K562 (cell line): ENCODE measurements around the gene TMEM88. TPM values are rescaled to one million over a fixed set of nuclear protein-coding genes. Genes with fewer than 3 reads are reported as not detected.

Experiments used
- ATAC-seq: fragments of 200-7000 bp; cut with Tn5 transposase; 3 replicates; pipeline ENCODE4 v1.9.1; 2020; ENCODE audit warnings: moderate library complexity
- BruUV-seq: library from RNA; stranded (reverse); fragments of 400-500 nt; replicated peaks from 2 replicates; lab custom pipeline; 2021; lab: Mats Ljungman, UMichigan
- CTCF ChIA-PET: fragments of 300-600 bp; formaldehyde crosslinking; extraction: SDS; loops from one replicate; lab custom pipeline; 2021; ENCODE audit warnings: low intra/inter-chr PET ratio; lab: Yijun Ruan, JAX
- POLR2A ChIA-PET: fragments of 300-600, 350-650 bp; sonication (Branson Sonifier 250); formaldehyde crosslinking; extraction: SDS; loops from one replicate; lab custom pipeline; 2021; ENCODE audit warnings: antibody characterized with exemption, inconsistent platforms; lab: Yijun Ruan, JAX
- DNase-seq, 4 experiments: peaks; one replicate each; pipeline versions ENCODE4 v3.0.0 to v3.0.0-alpha.2; 2011 to 2018; ENCODE audit warnings: low spot score in 3 of 4, mixed read lengths in 3 of 4; ENCODE audit errors: extremely low read depth in 1 of 4
- FAIRE-seq: peaks from 2 replicates; lab custom pipeline; 2011; peaks lifted over from hg19 to GRCh38; lab: Jason Lieb, UNC
- H2AFZ ChIP-seq: 2 replicates; pipeline ENCODE4 v1.6.0; 2011; ENCODE audit warnings: low read depth, low read length, control low read depth, inconsistent platforms
- H3K27ac ChIP-seq: fragments of 200-600 bp; 3 replicates; pipeline ENCODE4 v1.8.0; 2011; ENCODE audit warnings: low read depth, mild to moderate bottlenecking, control low read depth, inconsistent platforms, low read length, moderate library complexity, mixed read lengths; ENCODE audit errors: extremely low read depth
- H3K27me3 ChIP-seq, 2 experiments: fragments of 300-600 bp in 1 of 2; 2 replicates in 1 of 2; 3 replicates in 1 of 2; pipeline versions ENCODE4 v1.6.0 to v1.8.0; 2011; ENCODE audit warnings: inconsistent platforms in 2 of 2, low read length in 2 of 2, mild to moderate bottlenecking in 1 of 2, mixed read lengths in 1 of 2, moderate library complexity in 1 of 2; ENCODE audit not compliant: control insufficient read depth in 2 of 2, insufficient read depth in 2 of 2
- H3K36me3 ChIP-seq: fragments of 300-600 bp; 3 replicates; pipeline ENCODE4 v1.8.0; 2011; ENCODE audit warnings: mild to moderate bottlenecking, low read length, inconsistent platforms; ENCODE audit not compliant: control insufficient read depth, insufficient read depth
- H3K4me1 ChIP-seq, 2 experiments: fragments of 200-600 bp in 1 of 2; replicated peaks in 1 of 2; 2 replicates in 1 of 2; 3 replicates in 1 of 2; pipeline versions ENCODE4 v1.5.1 to v1.8.0; 2011; ENCODE audit warnings: inconsistent platforms in 2 of 2, low read length in 2 of 2, mild to moderate bottlenecking in 1 of 2, mixed read lengths in 1 of 2, moderate library complexity in 1 of 2; ENCODE audit not compliant: control insufficient read depth in 2 of 2, insufficient read depth in 2 of 2
- H3K4me2 ChIP-seq: 2 replicates; pipeline ENCODE4 v1.6.1; 2011; ENCODE audit warnings: low read length, control low read depth, inconsistent platforms, mixed read lengths; ENCODE audit not compliant: insufficient read depth
- H3K4me3 ChIP-seq: fragments of 200-600 bp; sonication (generic), shearing (Covaris generic); 2 replicates; pipeline ENCODE4 v1.5.1; 2016; ENCODE audit warnings: control low read depth, inconsistent platforms
- H3K79me2 ChIP-seq: fragments of 200-600 bp; 3 replicates; pipeline ENCODE4 v1.8.0; 2011; ENCODE audit warnings: low read length, inconsistent platforms; ENCODE audit not compliant: control insufficient read depth, insufficient read depth
- H3K9ac ChIP-seq, 2 experiments: 2 replicates each; pipeline versions ENCODE4 v1.6.0 to v1.6.1; 2011; ENCODE audit warnings: low read depth in 2 of 2, low read length in 2 of 2, control low read depth in 1 of 2, inconsistent platforms in 1 of 2, mild to moderate bottlenecking in 1 of 2, mixed read lengths in 1 of 2; ENCODE audit not compliant: insufficient read depth in 1 of 2
- H3K9me1 ChIP-seq: one replicate; pipeline ENCODE4 v1.6.0; 2011; ENCODE audit warnings: inconsistent platforms, mild to moderate bottlenecking, low read length, moderate library complexity; ENCODE audit not compliant: control insufficient read depth, insufficient read depth
- H3K9me3 ChIP-seq: replicated peaks from 2 replicates; pipeline ENCODE4 v1.5.1; 2011; ENCODE audit warnings: low read depth, low read length, inconsistent platforms; ENCODE audit not compliant: control insufficient read depth, insufficient read depth
- H4K20me1 ChIP-seq: replicated peaks from 2 replicates; pipeline ENCODE4 v1.6.1; 2011; ENCODE audit warnings: low read length, inconsistent platforms, mixed read lengths; ENCODE audit not compliant: control insufficient read depth, insufficient read depth
- PPARD ChIP-seq: fragments of 250-450 bp; sonication (Bioruptor Pico); IDR thresholded peaks from 2 replicates; pipeline ENCODE4 v1.8.0; 2022; ENCODE audit warnings: inconsistent platforms, mild to moderate bottlenecking, moderate library complexity
- ZNF311 ChIP-seq: fragments of 250-450 bp; sonication (Bioruptor Pico); IDR thresholded peaks from 2 replicates; pipeline ENCODE4 v1.4.0; 2020; ENCODE audit warnings: mild to moderate bottlenecking, moderate library complexity
- WGBS: fragments of 100-300 bp; shearing (Covaris generic); methylation state at CpG from one replicate; pipeline ENCODE4 v1.1.6; 2016; ENCODE audit warnings: low coverage, mixed read lengths; ENCODE audit not compliant: insufficient coverage; ENCODE audit errors: missing lambda C conversion rate; 5-methylcytosine and 5-hydroxymethylcytosine counted together
- in situ Hi-C: fragments of 300-500 bp; cut with MboI; formaldehyde crosslinking; loops from 4 replicates; pipeline ENCODE4 v1.15.0; 2018; ENCODE audit warnings: inconsistent platforms, mixed read lengths
- intact Hi-C: fragments of 100-400 bp; cut with micrococcal nuclease; formaldehyde crosslinking; loops from 2 replicates; pipeline ENCODE4 v1.14.2; 2022
- polyA plus RNA-seq, 8 experiments: library from polyadenylated mRNA; depleted of rRNA in 4 of 8; stranded (reverse) in 5 of 8; unstranded in 3 of 8; fragments of >200 nt; fragmentation: Nextera tagmentation in 2 of 8; fragmentation: Illumina TruSeq in 1 of 8; extraction: Ambion mirVana in 2 of 8; extraction: Trizol in 1 of 8; gene quantifications; 2 replicates each; pipeline versions ENCODE4 v1.2.1 to v1.2.3, GENCODE V29; 2011 to 2014; ENCODE audit warnings: inconsistent platforms in 1 of 8, missing spikeins in 1 of 8
- total RNA-seq, 7 experiments: library from RNA; depleted of rRNA in 6 of 7; stranded (reverse); fragments of >200 nt in 6 of 7; fragmentation: Illumina TruSeq in 2 of 7; extraction: Trizol in 2 of 7; gene quantifications; 2 replicates each; pipeline versions ENCODE4 v1.2.1 to v1.2.3, GENCODE V29; 2011 to 2021; ENCODE audit warnings: low replicate concordance in 1 of 7
- TF ChIP-seq, protein P1 (sequence below), 2 experiments: fragments of 450-650 bp; formaldehyde crosslinking in 1 of 2; IDR thresholded peaks; 2 replicates each; pipeline versions ENCODE4 v1.4.0 to v1.6.1; 2014 to 2020; ENCODE audit warnings: mild to moderate bottlenecking in 2 of 2, borderline replicate concordance in 1 of 2, low read depth in 1 of 2
- TF ChIP-seq, protein P2 (sequence below): fragments of 450-650 bp; conservative IDR thresholded peaks from 2 replicates; pipeline ENCODE4 v1.6.1; 2016; ENCODE audit warnings: missing genetic modification characterization, low read depth, mild to moderate bottlenecking, control low read depth, missing compliant biosample characterization

The TMEM88 gene
- total and polyA plus RNA-seq, 9 of the 15 experiments (the other 6 are each of a cell fraction or from before 2014, with no cell fraction given) = 0.10 to 1.4 (median 0.36) TPM; not detected in 3

DNA sequence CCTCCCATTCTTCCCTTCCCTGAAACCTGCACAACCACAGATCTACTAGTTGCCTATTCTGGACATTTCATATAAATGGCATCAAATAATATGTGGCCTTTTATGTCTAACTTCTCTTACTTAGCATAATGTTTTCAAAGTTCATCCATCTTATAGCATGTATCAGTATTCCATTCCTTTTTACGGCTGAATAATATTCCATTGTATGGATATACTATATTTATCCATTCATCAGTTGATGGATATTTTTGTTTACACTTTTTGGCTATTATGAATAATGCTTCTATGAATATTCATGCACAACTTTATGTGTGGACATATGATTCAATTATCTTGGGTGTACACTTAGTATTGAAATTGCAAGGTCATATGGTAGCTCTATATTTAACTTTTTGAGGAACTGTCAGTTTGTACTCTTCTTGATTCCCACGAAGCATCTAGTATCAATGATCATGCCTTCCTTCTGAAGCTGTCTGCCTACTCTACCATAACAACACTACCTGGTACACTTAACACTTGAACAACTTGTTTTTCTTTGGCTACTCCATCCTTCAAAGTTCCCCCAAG, 21.0 kb downstream of the TMEM88 start:
- H3K27me3 ChIP-seq = no peaks in the 10 kb centered on the region
- no peak overlapping the region for H3K4me3 ChIP-seq
- no peaks in the 10 kb centered on the region for H4K20me1 ChIP-seq
- no peaks in the 10 kb centered on the region for H3K9me3 ChIP-seq
- H3K9ac ChIP-seq = no peak overlapping the region
- no TSS peak for BruUV-seq
- no peak for ATAC-seq
- TF ChIP-seq PPARD (CRISPR knock-in tag) (no peak), ZNF311 (CRISPR knock-in tag) (no peak)
- TF ChIP-seq, protein P1, sequence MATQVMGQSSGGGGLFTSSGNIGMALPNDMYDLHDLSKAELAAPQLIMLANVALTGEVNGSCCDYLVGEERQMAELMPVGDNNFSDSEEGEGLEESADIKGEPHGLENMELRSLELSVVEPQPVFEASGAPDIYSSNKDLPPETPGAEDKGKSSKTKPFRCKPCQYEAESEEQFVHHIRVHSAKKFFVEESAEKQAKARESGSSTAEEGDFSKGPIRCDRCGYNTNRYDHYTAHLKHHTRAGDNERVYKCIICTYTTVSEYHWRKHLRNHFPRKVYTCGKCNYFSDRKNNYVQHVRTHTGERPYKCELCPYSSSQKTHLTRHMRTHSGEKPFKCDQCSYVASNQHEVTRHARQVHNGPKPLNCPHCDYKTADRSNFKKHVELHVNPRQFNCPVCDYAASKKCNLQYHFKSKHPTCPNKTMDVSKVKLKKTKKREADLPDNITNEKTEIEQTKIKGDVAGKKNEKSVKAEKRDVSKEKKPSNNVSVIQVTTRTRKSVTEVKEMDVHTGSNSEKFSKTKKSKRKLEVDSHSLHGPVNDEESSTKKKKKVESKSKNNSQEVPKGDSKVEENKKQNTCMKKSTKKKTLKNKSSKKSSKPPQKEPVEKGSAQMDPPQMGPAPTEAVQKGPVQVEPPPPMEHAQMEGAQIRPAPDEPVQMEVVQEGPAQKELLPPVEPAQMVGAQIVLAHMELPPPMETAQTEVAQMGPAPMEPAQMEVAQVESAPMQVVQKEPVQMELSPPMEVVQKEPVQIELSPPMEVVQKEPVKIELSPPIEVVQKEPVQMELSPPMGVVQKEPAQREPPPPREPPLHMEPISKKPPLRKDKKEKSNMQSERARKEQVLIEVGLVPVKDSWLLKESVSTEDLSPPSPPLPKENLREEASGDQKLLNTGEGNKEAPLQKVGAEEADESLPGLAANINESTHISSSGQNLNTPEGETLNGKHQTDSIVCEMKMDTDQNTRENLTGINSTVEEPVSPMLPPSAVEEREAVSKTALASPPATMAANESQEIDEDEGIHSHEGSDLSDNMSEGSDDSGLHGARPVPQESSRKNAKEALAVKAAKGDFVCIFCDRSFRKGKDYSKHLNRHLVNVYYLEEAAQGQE (IDR thresholded peaks at IDR 0.05; ENCODE audit: borderline replicate concordance) = no peak
- TF ChIP-seq, protein P1 (CRISPR knock-in tag; IDR thresholded peaks at IDR 0.05; ENCODE audit: low read depth) = no peak
- TF ChIP-seq, protein P2, sequence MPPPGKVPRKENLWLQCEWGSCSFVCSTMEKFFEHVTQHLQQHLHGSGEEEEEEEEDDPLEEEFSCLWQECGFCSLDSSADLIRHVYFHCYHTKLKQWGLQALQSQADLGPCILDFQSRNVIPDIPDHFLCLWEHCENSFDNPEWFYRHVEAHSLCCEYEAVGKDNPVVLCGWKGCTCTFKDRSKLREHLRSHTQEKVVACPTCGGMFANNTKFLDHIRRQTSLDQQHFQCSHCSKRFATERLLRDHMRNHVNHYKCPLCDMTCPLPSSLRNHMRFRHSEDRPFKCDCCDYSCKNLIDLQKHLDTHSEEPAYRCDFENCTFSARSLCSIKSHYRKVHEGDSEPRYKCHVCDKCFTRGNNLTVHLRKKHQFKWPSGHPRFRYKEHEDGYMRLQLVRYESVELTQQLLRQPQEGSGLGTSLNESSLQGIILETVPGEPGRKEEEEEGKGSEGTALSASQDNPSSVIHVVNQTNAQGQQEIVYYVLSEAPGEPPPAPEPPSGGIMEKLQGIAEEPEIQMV (tag) = no peak
- no peaks in the 10 kb centered on the region for H3K79me2 ChIP-seq
- ChIA-PET POLR2A (interaction anchor here (1.4 kb wide), 1 partner anchor 56 kb away, joined by 3 read pairs; the partner anchor contains the start of genes CNTROB and TRAPPC1), CTCF (interaction anchor here (0.6 kb wide), 1 partner anchor 16 kb away, joined by 3 read pairs; no protein-coding TSS in a partner anchor)
- no peak for FAIRE-seq
- no peaks in the 10 kb centered on the region for H3K9me1 ChIP-seq
- intact Hi-C loops = no loop called here
- H3K4me1 ChIP-seq = peaks cover 0 to 12% of the 10 kb centered on the region in 2 experiments; a peak in 3 of 5 replicates
- H3K36me3 ChIP-seq = peaks cover 40% of the 10 kb centered on the region; the same call in 2 of the 3 replicates
- no peak overlapping the region for H2AFZ ChIP-seq
- DNase-seq = no peak
- 65% methylated on average over 2 of the region's 2 CpGs for WGBS
- no peak overlapping the region for H3K27ac ChIP-seq
- H3K4me2 ChIP-seq = no peak overlapping the region
- in situ Hi-C loops = no loop called here
